Ramos (cell line): ENCODE measurements around the gene CMYA5.
"Not testable (repeated sequence)": the region's sequence is repeated elsewhere in the genome, so short reads cannot be mapped to it uniquely, and the experiment has no call there.

ENCODE experiments used
- in situ Hi-C: fragments of 300-500 bp; cut with MboI; formaldehyde crosslinking; loops from one replicate; pipeline ENCODE4 v1.14.3; 2022; ENCODE audit warnings: low sequenced_read_pairs; ENCODE audit not compliant: unreplicated experiment

The CMYA5 gene

GRCh38 chr5:79743846-79744605 is 54.4 kb downstream of the CMYA5 start:
- in situ Hi-C loops = no loop called here

GRCh38 chr5:79745255-79745654 is 55.6 kb downstream of the CMYA5 start:
- in situ Hi-C loops = no loop called here

GRCh38 chr5:79746642-79747569 is 57.3 kb downstream of the CMYA5 start:
- in situ Hi-C loops = no loop called here

GRCh38 chr5:79750611-79751510 is 61.2 kb downstream of the CMYA5 start:
- in situ Hi-C loops = no loop called here

- in situ Hi-C loops = no loop called here
Observed at GRCh38 chr5:79753092-79753491, 63.5 kb downstream of the CMYA5 start.

GRCh38 chr5:79753877-79754645 is 64.4 kb downstream of the CMYA5 start:
- in situ Hi-C loops = no loop called here

GRCh38 chr5:79754865-79755555 is 65.4 kb downstream of the CMYA5 start:
- in situ Hi-C loops = no loop called here

GRCh38 chr5:79756076-79756475 is 66.4 kb downstream of the CMYA5 start:
- in situ Hi-C loops = no loop called here

- in situ Hi-C loops = no loop called here
Observed at GRCh38 chr5:79759436-79759835, 69.8 kb downstream of the CMYA5 start.

- in situ Hi-C loops = no loop called here
Observed at GRCh38 chr5:79759848-79760247, 70.2 kb downstream of the CMYA5 start.

GRCh38 chr5:79762929-79763328 is 73.3 kb downstream of the CMYA5 start:
- in situ Hi-C loops = no loop called here

- in situ Hi-C loops = not testable (repeated sequence)
Observed at GRCh38 chr5:79764147-79764546, 74.5 kb downstream of the CMYA5 start.

GRCh38 chr5:79771387-79771786 is 81.8 kb downstream of the CMYA5 start:
- in situ Hi-C loops = no loop called here

- in situ Hi-C loops = no loop called here
Observed at GRCh38 chr5:79772651-79773050, 83.0 kb downstream of the CMYA5 start.

GRCh38 chr5:79773612-79774011 is 84.0 kb downstream of the CMYA5 start:
- in situ Hi-C loops = no loop called here

- in situ Hi-C loops = no loop called here
Observed at GRCh38 chr5:79774171-79774854, 84.7 kb downstream of the CMYA5 start.

GRCh38 chr5:79774855-79775237 is 85.2 kb downstream of the CMYA5 start:
- in situ Hi-C loops = no loop called here

GRCh38 chr5:79784741-79785140 is 95.1 kb downstream of the CMYA5 start:
- in situ Hi-C loops = not testable (repeated sequence)
